IMR-90 (cell line): Measurements from ENCODE around the gene MTM1. TPM values are rescaled to one million over a fixed set of nuclear protein-coding genes. Genes with fewer than 3 reads are reported as not detected.

Source experiments
- ATAC-seq: fragments of 200-7000 bp; cut with Tn5 transposase; 2 replicates; pipeline ENCODE4 v1.9.1; 2020; ENCODE audit warnings: low read depth, mild to moderate bottlenecking, moderate library complexity
- BruUV-seq: library from RNA; stranded (reverse); fragments of 400-500 nt; replicated peaks from 2 replicates; lab custom pipeline; 2021; lab: Mats Ljungman, UMichigan
- CTCF ChIA-PET: fragments of 300-600 bp; formaldehyde crosslinking; extraction: SDS; loops from one replicate; lab custom pipeline; 2021; ENCODE audit warnings: antibody characterized with exemption; lab: Yijun Ruan, JAX
- POLR2A ChIA-PET: fragments of 300-600 bp; sonication (Branson Sonifier 250); formaldehyde crosslinking; loops from one replicate; lab custom pipeline; 2022; ENCODE audit warnings: antibody characterized with exemption; ENCODE audit not compliant: unreplicated experiment; lab: Charles Lee
- DNase-seq: peaks from one replicate; pipeline ENCODE4 v3.0.0; 2013
- H2AFZ ChIP-seq: replicated peaks from 2 replicates; pipeline ENCODE3; 2013; ENCODE audit warnings: low read length, mild to moderate bottlenecking; ENCODE audit not compliant: poor library complexity
- H2AK5ac ChIP-seq: 2 replicates; pipeline ENCODE4 v1.6.1; 2013; ENCODE audit warnings: low read depth, low read length, inconsistent platforms
- H2AK9ac ChIP-seq: replicated peaks from 2 replicates; pipeline ENCODE3; 2013; ENCODE audit warnings: mild to moderate bottlenecking, low read depth, low read length, moderate library complexity; ENCODE audit not compliant: poor library complexity
- H2BK120ac ChIP-seq: 2 replicates; pipeline ENCODE4 v1.6.1; 2013; ENCODE audit warnings: low read depth, low read length, inconsistent platforms
- H2BK15ac ChIP-seq: 3 replicates; pipeline ENCODE4 v1.6.1; 2013; ENCODE audit warnings: low read depth, low read length, inconsistent platforms
- H2BK20ac ChIP-seq: 2 replicates; pipeline ENCODE4 v1.6.1; 2013; ENCODE audit warnings: low read depth, mild to moderate bottlenecking, inconsistent platforms, low read length, moderate library complexity
- H2BK5ac ChIP-seq: 2 replicates; pipeline ENCODE4 v1.6.1; 2013; ENCODE audit warnings: mild to moderate bottlenecking, low read depth, low read length, inconsistent platforms; ENCODE audit not compliant: poor library complexity, severe bottlenecking
- H3K14ac ChIP-seq: replicated peaks from 2 replicates; pipeline ENCODE4 v1.6.1; 2013; ENCODE audit warnings: low read depth, low read length, inconsistent platforms
- H3K18ac ChIP-seq: 2 replicates; pipeline ENCODE4 v1.6.1; 2013; ENCODE audit warnings: low read depth, low read length, control low read depth
- H3K23ac ChIP-seq: 2 replicates; pipeline ENCODE4 v1.6.1; 2013; ENCODE audit warnings: low read depth, low read length, inconsistent platforms
- H3K27ac ChIP-seq: 2 replicates; pipeline ENCODE4 v1.5.1; 2013; ENCODE audit warnings: mild to moderate bottlenecking, control low read depth, low read length; ENCODE audit not compliant: insufficient read depth
- H3K27me3 ChIP-seq: 2 replicates; pipeline ENCODE4 v1.6.1; 2013; ENCODE audit warnings: low read length; ENCODE audit not compliant: control insufficient read depth, insufficient read depth
- H3K36me3 ChIP-seq: 2 replicates; pipeline ENCODE4 v1.6.1; 2013; ENCODE audit warnings: low read length, mixed read lengths; ENCODE audit not compliant: control insufficient read depth, insufficient read depth
- H3K4ac ChIP-seq: 2 replicates; pipeline ENCODE4 v1.6.1; 2013; ENCODE audit warnings: low read depth, low read length, inconsistent platforms
- H3K4me1 ChIP-seq: 2 replicates; pipeline ENCODE4 v1.6.1; 2013; ENCODE audit warnings: low read length, mixed read lengths; ENCODE audit not compliant: control insufficient read depth, insufficient read depth
- H3K4me2 ChIP-seq: 2 replicates; pipeline ENCODE4 v1.6.1; 2013; ENCODE audit warnings: low read depth, mild to moderate bottlenecking, control low read depth, low read length, moderate library complexity
- H3K4me3 ChIP-seq: 2 replicates; pipeline ENCODE4 v1.5.1; 2013; ENCODE audit warnings: low read depth, mild to moderate bottlenecking, control low read depth, low read length, moderate library complexity; ENCODE audit not compliant: insufficient read depth
- H3K56ac ChIP-seq: 2 replicates; pipeline ENCODE4 v1.6.1; 2013; ENCODE audit warnings: low read length, inconsistent platforms; ENCODE audit not compliant: insufficient read depth; ENCODE audit errors: extremely low read depth
- H3K79me1 ChIP-seq, 2 experiments: 2 replicates each; pipeline ENCODE4 v1.6.1; 2013; ENCODE audit warnings: low read length in 2 of 2, inconsistent platforms in 1 of 2, low read depth in 1 of 2
- H3K9ac ChIP-seq: 2 replicates; pipeline ENCODE4 v1.6.1; 2013; ENCODE audit warnings: low read depth, low read length, control low read depth
- H3K9me1 ChIP-seq: 2 replicates; pipeline ENCODE4 v1.6.1; 2013; ENCODE audit warnings: low read length, inconsistent platforms; ENCODE audit not compliant: insufficient read depth
- H3K9me3 ChIP-seq: 2 replicates; pipeline ENCODE4 v1.6.1; 2013; ENCODE audit warnings: low read length; ENCODE audit not compliant: control insufficient read depth, insufficient read depth
- H4K20me1 ChIP-seq: 2 replicates; pipeline ENCODE4 v1.6.1; 2013; ENCODE audit warnings: low read length, inconsistent platforms; ENCODE audit not compliant: insufficient read depth
- H4K5ac ChIP-seq: 2 replicates; pipeline ENCODE4 v1.6.1; 2013; ENCODE audit warnings: mild to moderate bottlenecking, low read depth, low read length, control low read depth
- H4K8ac ChIP-seq, 2 experiments: 2 replicates each; pipeline ENCODE4 v1.6.1; 2013; ENCODE audit warnings: low read depth in 2 of 2, low read length in 2 of 2, control low read depth in 1 of 2, inconsistent platforms in 1 of 2
- H4K91ac ChIP-seq: 2 replicates; pipeline ENCODE4 v1.6.1; 2013; ENCODE audit warnings: low read depth, low read length, inconsistent platforms; ENCODE audit not compliant: insufficient read depth
- CEBPB ChIP-seq: IDR thresholded peaks from 2 replicates; pipeline ENCODE4 v1.6.1; 2012; ENCODE audit warnings: low read depth, low read length, improper control_type of control experiment
- CHD1 ChIP-seq: IDR thresholded peaks from 2 replicates; pipeline ENCODE4 v1.6.1; 2012; ENCODE audit warnings: low read depth, low read length, improper control_type of control experiment
- ELK1 ChIP-seq: fragments of 150-350 bp; IDR thresholded peaks from 2 replicates; pipeline ENCODE4 v1.6.1; 2016; ENCODE audit warnings: low read depth, mild to moderate bottlenecking, low read length, moderate library complexity, borderline replicate concordance
- FOS ChIP-seq: fragments of 150-350 bp; IDR thresholded peaks from 2 replicates; pipeline ENCODE4 v1.6.1; 2016; ENCODE audit warnings: low read depth, low read length
- NFE2L2 ChIP-seq: fragments of 150-350 bp; IDR thresholded peaks from 2 replicates; pipeline ENCODE4 v1.6.1; 2016; ENCODE audit warnings: low read depth, mild to moderate bottlenecking, low read length
- POLR2A ChIP-seq: IDR thresholded peaks from 2 replicates; pipeline ENCODE4 v1.6.1; 2012; ENCODE audit warnings: mild to moderate bottlenecking, low read depth, low read length
- RFX5 ChIP-seq: IDR thresholded peaks from 2 replicates; pipeline ENCODE4 v1.8.0; 2012; ENCODE audit warnings: low read depth, mild to moderate bottlenecking, low read length, moderate library complexity
- WGBS, 2 experiments: methylation state at CpG; one replicate each; pipeline versions ENCODE4 v1.1.5 to v1.1.7; 2013; ENCODE audit warnings: missing lambda C conversion rate in 2 of 2; ENCODE audit not compliant: insufficient read length in 1 of 2; ENCODE audit errors: extremely low coverage in 2 of 2; 5-methylcytosine and 5-hydroxymethylcytosine counted together
- dilution Hi-C: fragments of 300-500 bp; cut with HindIII; formaldehyde crosslinking; loops from one replicate; pipeline ENCODE4 v1.14.3; 2018; ENCODE audit warnings: low sequenced_read_pairs; ENCODE audit not compliant: unreplicated experiment
- in situ Hi-C: fragments of 300-500 bp; cut with MboI; formaldehyde crosslinking; loops from 3 replicates; pipeline ENCODE4 v1.14.3; 2019; ENCODE audit warnings: low sequenced_read_pairs, inconsistent platforms, mixed read lengths
- intact Hi-C: fragments of 100-400 bp; cut with micrococcal nuclease; formaldehyde crosslinking; loops from 2 replicates; pipeline ENCODE4 v1.10.0; 2022
- polyA plus RNA-seq, 3 experiments: library from polyadenylated mRNA; depleted of rRNA; stranded (reverse); fragments of >200 nt; gene quantifications; 2 replicates each; pipeline ENCODE4 v1.2.3, GENCODE V29; 2012; ENCODE audit warnings: low replicate concordance in 1 of 3
- total RNA-seq: library from RNA; depleted of rRNA; stranded (reverse); fragments of >200 nt; gene quantifications from 2 replicates; pipeline ENCODE4 v1.2.3, GENCODE V29; 2012
- TF ChIP-seq, protein P1 (sequence below): fragments of 150-350 bp; IDR thresholded peaks from 2 replicates; pipeline ENCODE4 v1.6.1; 2017; ENCODE audit warnings: mild to moderate bottlenecking, antibody characterized with exemption, low read length, low read depth
- TF ChIP-seq, protein P2 (sequence below): conservative IDR thresholded peaks from 2 replicates; pipeline ENCODE4 v1.5.1; 2012; ENCODE audit warnings: mild to moderate bottlenecking, low read depth, low read length, improper control_type of control experiment

The MTM1 gene
- total and polyA plus RNA-seq, 2 of the 4 experiments (the other 2 are of a cell fraction), result 3.8 to 5.6 TPM

- no peak overlapping the region for H2BK15ac ChIP-seq
- H2BK20ac ChIP-seq, result no peak overlapping the region
- no peak overlapping the region for H3K4ac ChIP-seq
- in situ Hi-C loops, result no loop called here
- CTCF ChIA-PET, result no interaction called here
- H3K27me3 ChIP-seq, result no peaks in the 10 kb centered on the region
- H3K27ac ChIP-seq, result no peak overlapping the region
- H2AK5ac ChIP-seq, result no peak overlapping the region
- DNase-seq, result no peak
- H3K9me3 ChIP-seq, result no peaks in the 10 kb centered on the region
- H3K4me1 ChIP-seq, result no peaks in the 10 kb centered on the region
- no peak for ATAC-seq
- no CpG with 5 or more reads among the region's 6 CpGs for WGBS, 2 experiments
- H3K79me1 ChIP-seq, result no peaks in the 10 kb centered on the region
- H2BK5ac ChIP-seq, result no peak overlapping the region
- H4K5ac ChIP-seq, result no peak overlapping the region
- no peak overlapping the region for H3K56ac ChIP-seq
- H3K23ac ChIP-seq, result no peak overlapping the region
- TF ChIP-seq NFE2L2 (no peak), CHD1 (no peak), POLR2A (no peak), ELK1 (no peak), CEBPB (no peak), RFX5 (no peak), FOS (no peak)
- TF ChIP-seq, protein P1, sequence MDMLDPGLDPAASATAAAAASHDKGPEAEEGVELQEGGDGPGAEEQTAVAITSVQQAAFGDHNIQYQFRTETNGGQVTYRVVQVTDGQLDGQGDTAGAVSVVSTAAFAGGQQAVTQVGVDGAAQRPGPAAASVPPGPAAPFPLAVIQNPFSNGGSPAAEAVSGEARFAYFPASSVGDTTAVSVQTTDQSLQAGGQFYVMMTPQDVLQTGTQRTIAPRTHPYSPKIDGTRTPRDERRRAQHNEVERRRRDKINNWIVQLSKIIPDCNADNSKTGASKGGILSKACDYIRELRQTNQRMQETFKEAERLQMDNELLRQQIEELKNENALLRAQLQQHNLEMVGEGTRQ, result no peak
- TF ChIP-seq, protein P2, sequence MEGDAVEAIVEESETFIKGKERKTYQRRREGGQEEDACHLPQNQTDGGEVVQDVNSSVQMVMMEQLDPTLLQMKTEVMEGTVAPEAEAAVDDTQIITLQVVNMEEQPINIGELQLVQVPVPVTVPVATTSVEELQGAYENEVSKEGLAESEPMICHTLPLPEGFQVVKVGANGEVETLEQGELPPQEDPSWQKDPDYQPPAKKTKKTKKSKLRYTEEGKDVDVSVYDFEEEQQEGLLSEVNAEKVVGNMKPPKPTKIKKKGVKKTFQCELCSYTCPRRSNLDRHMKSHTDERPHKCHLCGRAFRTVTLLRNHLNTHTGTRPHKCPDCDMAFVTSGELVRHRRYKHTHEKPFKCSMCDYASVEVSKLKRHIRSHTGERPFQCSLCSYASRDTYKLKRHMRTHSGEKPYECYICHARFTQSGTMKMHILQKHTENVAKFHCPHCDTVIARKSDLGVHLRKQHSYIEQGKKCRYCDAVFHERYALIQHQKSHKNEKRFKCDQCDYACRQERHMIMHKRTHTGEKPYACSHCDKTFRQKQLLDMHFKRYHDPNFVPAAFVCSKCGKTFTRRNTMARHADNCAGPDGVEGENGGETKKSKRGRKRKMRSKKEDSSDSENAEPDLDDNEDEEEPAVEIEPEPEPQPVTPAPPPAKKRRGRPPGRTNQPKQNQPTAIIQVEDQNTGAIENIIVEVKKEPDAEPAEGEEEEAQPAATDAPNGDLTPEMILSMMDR, result no peak
- H2BK120ac ChIP-seq, result no peak overlapping the region
- intact Hi-C loops, result no loop called here
- H3K4me3 ChIP-seq, result no peak overlapping the region
- H4K20me1 ChIP-seq, result no peaks in the 10 kb centered on the region
- POLR2A ChIA-PET, result no interaction called here
- H3K9me1 ChIP-seq, result no peaks in the 10 kb centered on the region
- H3K14ac ChIP-seq, result no peak overlapping the region
- no peak overlapping the region for H3K18ac ChIP-seq
- no TSS peak for BruUV-seq
- H2AK9ac ChIP-seq, result no peak overlapping the region
- H3K4me2 ChIP-seq, result no peak overlapping the region
- no peak overlapping the region for H4K91ac ChIP-seq
- dilution Hi-C loops, result no loop called here
- H2AFZ ChIP-seq, result no peak overlapping the region
- H4K8ac ChIP-seq, result no peak overlapping the region
- H3K36me3 ChIP-seq, result peaks cover 3% of the 10 kb centered on the region; the same call in 1 of the 2 replicates
- H3K9ac ChIP-seq, result no peak overlapping the region
These were observed 56.7 kb downstream of the MTM1 start for GRCh38 chrX:150625097-150625496.
